Measurements from ENCODE around the gene ARMH3. TPM values are rescaled to one million over a fixed set of nuclear protein-coding genes. Genes with fewer than 3 reads are reported as not detected.

The ARMH3 gene
- total RNA-seq, 1 experiment from 2014 or later = 30.6 TPM

DNA sequence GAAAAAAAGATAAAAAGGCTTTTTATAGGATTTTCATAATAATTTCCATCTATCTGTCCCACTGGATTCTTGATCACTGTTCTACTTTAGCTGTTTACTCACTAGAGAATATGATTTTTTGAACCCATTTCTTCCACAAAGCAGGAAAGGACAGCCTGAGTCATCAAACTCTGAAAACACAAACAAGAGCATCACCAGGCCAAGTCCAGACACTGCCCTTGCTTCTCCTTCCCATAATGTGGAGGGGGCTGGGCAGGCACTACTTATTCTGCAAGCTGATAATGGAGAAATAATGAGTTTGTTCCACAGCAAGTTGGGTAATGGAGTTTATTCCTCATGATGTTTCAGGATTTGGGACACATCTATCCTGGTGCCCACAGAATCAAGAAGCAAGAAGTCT lies 199.3 kb downstream of the ARMH3 start:
- ATAC-seq = no peak
- H3K9me3 ChIP-seq (ENCODE audit: control insufficient read depth, insufficient read depth, low read depth, low read length) = peaks cover 7% of the 10 kb centered on the region; the same call in 1 of the 2 replicates
- ChIA-PET CTCF (no interaction called here), POLR2A (interaction anchor here (0.7 kb wide), 1 partner anchor 169 kb away, joined by 6 read pairs; no protein-coding TSS in a partner anchor)
- BruUV-seq (replicated peaks) = no TSS peak
- in situ Hi-C loops (cut with HindIII; ENCODE audit: low pct_unique_long_range_greater_than_20kb, low sequenced_read_pairs) (no loop called here), intact Hi-C loops (cut with micrococcal nuclease; ENCODE audit: unreplicated experiment) (no loop called here)
- no peak for DNase-seq (ENCODE audit: low read depth, low spot score)
- H3K27ac ChIP-seq (ENCODE audit: low read length) = no peak overlapping the region
- TF ChIP-seq, protein P1, sequence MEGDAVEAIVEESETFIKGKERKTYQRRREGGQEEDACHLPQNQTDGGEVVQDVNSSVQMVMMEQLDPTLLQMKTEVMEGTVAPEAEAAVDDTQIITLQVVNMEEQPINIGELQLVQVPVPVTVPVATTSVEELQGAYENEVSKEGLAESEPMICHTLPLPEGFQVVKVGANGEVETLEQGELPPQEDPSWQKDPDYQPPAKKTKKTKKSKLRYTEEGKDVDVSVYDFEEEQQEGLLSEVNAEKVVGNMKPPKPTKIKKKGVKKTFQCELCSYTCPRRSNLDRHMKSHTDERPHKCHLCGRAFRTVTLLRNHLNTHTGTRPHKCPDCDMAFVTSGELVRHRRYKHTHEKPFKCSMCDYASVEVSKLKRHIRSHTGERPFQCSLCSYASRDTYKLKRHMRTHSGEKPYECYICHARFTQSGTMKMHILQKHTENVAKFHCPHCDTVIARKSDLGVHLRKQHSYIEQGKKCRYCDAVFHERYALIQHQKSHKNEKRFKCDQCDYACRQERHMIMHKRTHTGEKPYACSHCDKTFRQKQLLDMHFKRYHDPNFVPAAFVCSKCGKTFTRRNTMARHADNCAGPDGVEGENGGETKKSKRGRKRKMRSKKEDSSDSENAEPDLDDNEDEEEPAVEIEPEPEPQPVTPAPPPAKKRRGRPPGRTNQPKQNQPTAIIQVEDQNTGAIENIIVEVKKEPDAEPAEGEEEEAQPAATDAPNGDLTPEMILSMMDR (IDR thresholded peaks at IDR 0.05) = no peak
- no peak for TF ChIP-seq TCF7L2 (IDR thresholded peaks at IDR 0.05; ENCODE audit: low read depth, low read length)
- TF ChIP-seq SIN3A (IDR thresholded peaks at IDR 0.05; ENCODE audit: borderline replicate concordance, insufficient read depth, low read depth, low read length) = no peak
- TF ChIP-seq POLR2AphosphoS5 (IDR thresholded peaks at IDR 0.05; ENCODE audit: low read depth, low read length) = no peak
- TF ChIP-seq, protein P2, sequence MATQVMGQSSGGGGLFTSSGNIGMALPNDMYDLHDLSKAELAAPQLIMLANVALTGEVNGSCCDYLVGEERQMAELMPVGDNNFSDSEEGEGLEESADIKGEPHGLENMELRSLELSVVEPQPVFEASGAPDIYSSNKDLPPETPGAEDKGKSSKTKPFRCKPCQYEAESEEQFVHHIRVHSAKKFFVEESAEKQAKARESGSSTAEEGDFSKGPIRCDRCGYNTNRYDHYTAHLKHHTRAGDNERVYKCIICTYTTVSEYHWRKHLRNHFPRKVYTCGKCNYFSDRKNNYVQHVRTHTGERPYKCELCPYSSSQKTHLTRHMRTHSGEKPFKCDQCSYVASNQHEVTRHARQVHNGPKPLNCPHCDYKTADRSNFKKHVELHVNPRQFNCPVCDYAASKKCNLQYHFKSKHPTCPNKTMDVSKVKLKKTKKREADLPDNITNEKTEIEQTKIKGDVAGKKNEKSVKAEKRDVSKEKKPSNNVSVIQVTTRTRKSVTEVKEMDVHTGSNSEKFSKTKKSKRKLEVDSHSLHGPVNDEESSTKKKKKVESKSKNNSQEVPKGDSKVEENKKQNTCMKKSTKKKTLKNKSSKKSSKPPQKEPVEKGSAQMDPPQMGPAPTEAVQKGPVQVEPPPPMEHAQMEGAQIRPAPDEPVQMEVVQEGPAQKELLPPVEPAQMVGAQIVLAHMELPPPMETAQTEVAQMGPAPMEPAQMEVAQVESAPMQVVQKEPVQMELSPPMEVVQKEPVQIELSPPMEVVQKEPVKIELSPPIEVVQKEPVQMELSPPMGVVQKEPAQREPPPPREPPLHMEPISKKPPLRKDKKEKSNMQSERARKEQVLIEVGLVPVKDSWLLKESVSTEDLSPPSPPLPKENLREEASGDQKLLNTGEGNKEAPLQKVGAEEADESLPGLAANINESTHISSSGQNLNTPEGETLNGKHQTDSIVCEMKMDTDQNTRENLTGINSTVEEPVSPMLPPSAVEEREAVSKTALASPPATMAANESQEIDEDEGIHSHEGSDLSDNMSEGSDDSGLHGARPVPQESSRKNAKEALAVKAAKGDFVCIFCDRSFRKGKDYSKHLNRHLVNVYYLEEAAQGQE (IDR thresholded peaks at IDR 0.05; ENCODE audit: insufficient read depth in 1 of 2, low read depth in 2 of 2, low read length in 1 of 2) = no peak
- no peak overlapping the region for H3K4me3 ChIP-seq (ENCODE audit: low read depth in 2 of 2, low read length in 2 of 2)
- H3K4me1 ChIP-seq (ENCODE audit: control insufficient read depth, insufficient read depth, low read length) = no peaks in the 10 kb centered on the region
- H3K36me3 ChIP-seq (ENCODE audit: control insufficient read depth, insufficient read depth, low read length) = no peaks in the 10 kb centered on the region
- H3K27me3 ChIP-seq (ENCODE audit: control insufficient read depth, insufficient read depth, low read length) = no peaks in the 10 kb centered on the region

DNA sequence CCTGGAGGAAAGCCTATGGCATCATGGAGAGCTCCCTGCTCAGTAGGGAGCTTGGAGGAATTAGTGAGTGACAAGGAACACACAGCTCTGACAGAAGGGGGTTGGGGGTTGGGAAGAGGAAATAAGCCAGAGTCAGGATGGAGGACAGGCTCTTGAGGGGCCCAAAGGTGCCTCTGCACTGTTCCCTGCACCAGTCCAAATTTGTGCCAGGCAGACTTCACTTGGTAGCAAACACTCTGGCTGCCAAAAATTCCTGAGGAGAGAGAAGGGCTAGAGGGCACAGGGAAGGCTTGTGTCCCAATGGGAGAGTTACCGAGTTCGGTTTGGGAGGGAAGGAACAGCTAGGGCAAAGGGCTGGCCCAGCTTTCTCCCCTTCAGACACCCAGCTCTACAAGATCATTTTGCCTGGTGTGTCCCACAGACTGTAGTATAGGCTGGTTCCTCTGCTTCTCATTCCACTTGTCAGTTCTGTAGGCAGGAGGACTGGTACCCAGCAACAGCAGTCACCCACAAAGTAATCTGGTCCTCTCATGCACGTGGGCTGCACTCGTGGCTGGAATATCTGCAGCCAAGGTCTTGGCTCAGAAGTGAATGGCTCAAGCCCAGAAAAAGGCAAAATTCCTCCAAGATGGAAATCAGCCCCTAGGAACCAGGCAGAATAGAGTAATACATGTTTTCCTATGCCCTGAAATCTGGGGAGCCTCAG lies 204.4 kb downstream of the ARMH3 start:
- no peak overlapping the region for H3K4me3 ChIP-seq (ENCODE audit: low read depth in 2 of 2, low read length in 2 of 2)
- in situ Hi-C loops (cut with HindIII; ENCODE audit: low pct_unique_long_range_greater_than_20kb, low sequenced_read_pairs) (no loop called here), intact Hi-C loops (cut with micrococcal nuclease; ENCODE audit: unreplicated experiment) (no loop called here)
- H3K4me1 ChIP-seq (ENCODE audit: control insufficient read depth, insufficient read depth, low read length) = no peaks in the 10 kb centered on the region
- ChIA-PET CTCF (interaction anchor here (2.7 kb wide), 1 partner anchor 10 kb away, joined by 21 read pairs; no protein-coding TSS in a partner anchor), POLR2A (interaction anchor here (0.5 to 2.1 kb wide), 2 partner anchors 48 to 158 kb away, joined by 5 to 11 read pairs; no protein-coding TSS in a partner anchor)
- no TSS peak for BruUV-seq (replicated peaks)
- H3K9me3 ChIP-seq (ENCODE audit: control insufficient read depth, insufficient read depth, low read depth, low read length) = no peaks in the 10 kb centered on the region
- no peaks in the 10 kb centered on the region for H3K36me3 ChIP-seq (ENCODE audit: control insufficient read depth, insufficient read depth, low read length)
- H3K27ac ChIP-seq (ENCODE audit: low read length) = no peak overlapping the region
- TF ChIP-seq TCF7L2 (IDR thresholded peaks at IDR 0.05; ENCODE audit: low read depth, low read length) (no peak), POLR2AphosphoS5 (IDR thresholded peaks at IDR 0.05; ENCODE audit: low read depth, low read length) (no peak), SIN3A (IDR thresholded peaks at IDR 0.05; ENCODE audit: borderline replicate concordance, insufficient read depth, low read depth, low read length) (no peak)
- TF ChIP-seq, protein P2 (IDR thresholded peaks at IDR 0.05; ENCODE audit: insufficient read depth in 1 of 2, low read depth in 2 of 2, low read length in 1 of 2) = no peak
- TF ChIP-seq, protein P1 (IDR thresholded peaks at IDR 0.05) = no peak
- H3K27me3 ChIP-seq (ENCODE audit: control insufficient read depth, insufficient read depth, low read length) = no peaks in the 10 kb centered on the region
- DNase-seq (ENCODE audit: low read depth, low spot score) (no peak), ATAC-seq (no peak)

Measured in Panc1 (cell line).